Glomerular visceral epithelial cell (primary cell): ENCODE measurements around the gene FAM89A.
A peak's percentile ranks its signal among the peaks of the same experiment; 100 is the strongest.
"Not testable (repeated sequence)": the region's sequence is repeated elsewhere in the genome, so short reads cannot be mapped to it uniquely, and the experiment has no call there.

Source experiments
- DNase-seq: peaks from one replicate; pipeline ENCODE4 v3.0.0-alpha.2; 2016; ENCODE audit errors: extremely low spot score

Gene FAM89A

GRCh38 chr1:231055271-231055670 lies 15.2 kb upstream of the FAM89A start:
- no peak for DNase-seq

DNA sequence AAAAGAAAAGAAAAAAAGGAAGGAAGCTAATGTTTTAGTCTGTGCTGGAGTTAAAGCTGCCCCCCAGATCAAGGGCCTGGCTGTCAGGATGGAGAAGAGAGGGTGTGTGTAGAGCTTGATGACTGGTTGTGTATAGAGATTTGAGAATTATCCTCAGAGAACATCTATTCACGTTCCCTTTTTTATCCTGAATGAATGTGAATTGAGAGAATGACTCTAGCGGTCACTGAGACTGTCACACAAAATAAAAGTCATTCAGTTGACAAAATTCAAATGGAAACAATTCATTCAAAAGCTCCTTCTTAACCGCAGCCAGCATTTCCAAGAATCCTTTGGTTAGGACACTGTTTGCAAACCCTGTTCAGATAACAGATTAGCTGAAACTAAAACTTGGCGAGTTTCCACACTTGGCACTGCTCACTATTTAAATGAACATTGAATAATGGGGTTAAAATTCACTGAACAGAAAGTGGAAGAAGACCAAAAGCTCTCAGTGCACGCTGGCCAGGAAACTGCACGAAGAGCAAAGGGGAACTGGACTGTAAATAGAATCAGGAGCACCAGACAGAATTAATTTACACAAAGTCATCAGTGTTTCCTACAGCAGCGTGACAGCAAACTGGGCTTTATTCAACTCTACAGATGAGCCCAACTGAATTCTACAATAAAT lies 13.6 kb upstream of the FAM89A start:
- peak; percentile 58 for DNase-seq

DNA sequence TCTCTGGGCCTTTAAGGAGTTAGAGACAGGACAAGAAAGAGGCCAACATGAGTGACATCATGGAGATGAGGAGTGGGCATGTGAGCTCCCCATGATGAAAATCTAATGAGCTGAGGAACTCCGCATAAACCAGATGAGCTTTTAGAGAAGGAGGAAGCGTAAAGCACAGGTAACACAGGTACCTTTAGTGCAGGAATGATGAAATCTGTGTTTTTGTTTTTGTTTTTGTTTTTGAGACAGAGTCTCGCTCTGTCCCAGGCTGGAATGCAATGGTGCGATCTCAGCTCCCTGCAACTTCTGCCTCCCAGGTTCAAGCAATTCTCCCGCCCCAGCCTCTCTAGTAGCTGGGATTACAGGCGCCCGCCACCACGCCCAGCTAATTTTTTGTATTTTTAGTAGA lies 12.7 kb upstream of the FAM89A start:
- no peak for DNase-seq

- not testable (repeated sequence) for DNase-seq
These were observed 10.9 kb upstream of the FAM89A start for GRCh38 chr1:231050932-231051331.

- DNase-seq = no peak
These were observed 10.3 kb upstream of the FAM89A start for GRCh38 chr1:231050395-231050794.

DNA sequence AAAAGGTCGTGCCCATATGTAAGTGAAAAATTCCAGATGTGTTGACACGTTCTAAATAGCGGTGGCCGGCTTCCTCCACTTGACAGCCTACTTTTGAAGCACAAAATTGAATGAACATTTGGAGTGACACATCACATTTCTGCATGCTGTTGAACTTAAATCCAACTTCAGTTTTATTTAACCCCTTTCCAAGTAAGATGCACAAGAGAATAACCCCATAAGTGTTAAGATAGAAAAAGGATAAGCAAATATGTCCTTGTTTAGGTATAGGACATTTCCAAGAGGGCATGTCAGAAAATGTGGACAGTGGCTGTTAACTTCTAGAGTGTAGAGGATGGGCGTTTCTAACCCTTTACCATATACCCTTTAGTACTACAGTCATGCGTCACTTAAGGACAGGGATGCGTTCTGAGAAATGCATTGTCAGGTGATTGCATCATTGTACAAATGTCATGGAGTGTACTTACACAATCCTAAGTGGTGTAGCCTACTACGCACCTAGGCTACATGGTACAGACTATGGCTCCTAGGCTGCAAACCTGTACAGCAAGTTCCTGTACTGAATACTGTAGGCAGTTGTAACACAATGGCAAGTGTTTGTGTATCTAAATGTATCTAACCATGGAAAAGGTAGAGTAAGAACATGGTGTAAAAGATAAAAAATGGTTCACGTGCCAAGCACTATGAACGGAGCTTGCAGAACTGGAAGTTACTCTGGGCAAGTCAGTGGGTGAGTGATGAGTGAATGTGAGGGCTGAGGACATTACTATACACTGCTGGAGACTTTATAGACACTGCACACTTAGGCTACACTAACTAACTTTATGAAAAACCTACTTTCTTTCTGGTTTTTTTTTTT lies 9.3 kb upstream of the FAM89A start:
- no peak for DNase-seq

DNA sequence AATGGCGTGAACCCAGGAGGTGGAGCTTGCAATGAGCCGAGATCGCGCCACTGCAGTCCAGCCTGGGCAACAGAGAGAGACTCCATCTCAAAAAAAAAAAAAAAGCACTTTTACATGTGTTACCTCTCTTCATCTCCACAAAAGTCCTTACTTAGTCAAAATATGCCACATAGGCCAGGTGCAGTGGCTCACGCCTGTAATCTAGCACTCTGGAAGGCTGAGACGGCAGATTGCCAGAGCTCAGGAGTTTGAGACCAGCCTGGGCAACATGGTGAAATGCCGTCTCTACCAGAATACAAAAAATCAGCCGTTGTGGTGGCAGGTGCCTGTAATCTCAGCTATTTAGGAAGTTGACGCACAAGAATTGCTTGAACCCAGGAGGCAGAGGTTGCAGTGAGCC lies 8.4 kb upstream of the FAM89A start:
- DNase-seq = not testable (repeated sequence)

DNA sequence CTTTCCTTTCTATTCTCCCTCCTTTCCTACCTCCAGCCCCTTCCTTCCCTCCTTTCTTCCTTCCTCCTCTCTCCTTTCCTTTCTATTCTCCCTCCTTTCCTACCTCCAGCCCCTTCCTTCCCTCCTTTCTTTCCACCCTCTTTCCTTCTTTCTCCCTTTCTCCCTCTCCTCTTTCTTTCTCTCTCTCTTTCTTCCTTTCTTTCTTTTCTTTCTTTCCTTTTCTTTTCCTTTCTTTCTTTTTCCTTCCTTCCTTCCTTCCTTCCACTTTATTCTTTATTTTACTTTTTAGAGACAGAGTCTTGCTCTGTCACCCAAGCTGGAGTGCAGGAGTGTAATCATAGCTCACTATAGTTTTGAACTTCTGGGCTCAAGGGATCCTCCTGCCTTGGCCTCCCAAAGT lies 7.5 kb upstream of the FAM89A start:
- DNase-seq = not testable (repeated sequence)

GRCh38 chr1:231046730-231047395 lies 6.8 kb upstream of the FAM89A start:
- no peak for DNase-seq

- not testable (repeated sequence) for DNase-seq
These were observed 6.1 kb upstream of the FAM89A start for GRCh38 chr1:231045921-231046729.

DNA sequence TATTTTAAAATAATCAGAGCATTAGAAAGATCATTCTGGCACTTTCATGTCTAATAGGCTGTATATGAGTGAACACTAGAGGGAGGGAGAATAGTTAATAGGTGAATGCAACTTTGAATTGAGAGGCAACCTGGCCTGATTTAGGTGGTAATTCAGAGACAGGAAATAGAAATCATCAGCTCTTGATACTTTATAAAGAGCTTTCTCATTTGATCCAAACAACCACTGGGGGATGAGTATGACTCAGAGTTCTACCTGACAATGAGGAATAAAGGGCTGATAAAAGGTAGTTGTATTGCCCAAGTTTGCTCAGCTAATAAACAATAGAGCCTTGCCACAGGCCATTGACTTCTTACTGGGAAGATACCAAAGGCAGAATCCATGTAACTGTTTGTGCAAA lies 5.2 kb upstream of the FAM89A start:
- DNase-seq = no peak

GRCh38 chr1:231044588-231044987 lies 4.5 kb upstream of the FAM89A start:
- DNase-seq = no peak

- no peak for DNase-seq
These were observed 1.7 kb upstream of the FAM89A start for GRCh38 chr1:231041719-231042261.

DNA sequence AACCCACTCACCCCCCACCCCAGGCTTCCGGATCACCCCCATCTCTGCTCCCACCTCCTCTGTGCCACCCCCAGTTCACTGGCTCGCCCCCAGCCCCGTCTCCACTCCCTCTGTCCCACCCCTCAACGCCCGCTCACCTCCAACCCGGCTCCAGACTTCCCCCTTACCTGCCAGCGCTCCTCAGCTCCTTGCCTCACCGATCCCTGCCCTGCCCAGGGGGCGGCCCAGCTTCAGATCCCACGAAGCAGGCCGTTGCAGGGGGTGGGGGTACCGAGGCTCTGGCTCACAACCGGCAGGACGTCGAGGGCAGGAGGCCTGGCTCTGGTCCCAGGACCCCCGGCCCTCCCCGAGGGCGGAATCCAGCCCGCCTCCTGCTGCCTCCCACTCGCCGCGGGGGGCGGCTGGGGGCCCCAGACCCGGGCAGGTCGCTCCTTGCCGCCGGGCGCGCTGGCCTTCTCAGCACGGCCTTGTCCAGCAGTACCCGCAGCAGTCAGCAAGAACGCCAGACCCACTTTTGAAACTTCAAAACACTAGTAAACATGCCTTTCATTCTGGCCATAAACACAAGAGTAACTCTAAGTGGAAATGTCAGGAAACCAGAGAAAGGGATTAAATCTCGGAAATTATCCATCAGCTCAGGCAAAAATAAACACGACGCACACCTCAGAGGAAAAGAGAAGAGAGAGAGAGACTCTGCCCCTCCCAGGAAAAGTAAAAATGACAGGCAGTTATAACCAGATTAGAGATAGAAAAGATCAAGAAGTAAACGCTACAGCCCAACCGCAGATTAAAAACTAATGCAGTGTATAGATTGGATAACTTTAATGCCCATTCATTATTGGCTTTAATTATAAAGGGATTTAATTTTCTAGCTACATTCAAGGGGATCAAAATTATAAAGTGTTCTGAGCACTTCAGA lies 1.0 kb upstream of the FAM89A start:
- no peak for DNase-seq

- DNase-seq = peak; percentile 38
These were observed 664 bp downstream of the FAM89A start for GRCh38 chr1:231039161-231040018.

- no peak for DNase-seq
These were observed 2.2 kb downstream of the FAM89A start for GRCh38 chr1:231037585-231038517.

GRCh38 chr1:231036416-231036815 lies 3.6 kb downstream of the FAM89A start:
- no peak for DNase-seq

GRCh38 chr1:231035799-231036198 lies 4.3 kb downstream of the FAM89A start:
- DNase-seq = no peak
